HepG2 (cell line): Measurements from ENCODE around the gene GAD2. TPM values are rescaled to one million over a fixed set of nuclear protein-coding genes. Genes with fewer than 3 reads are reported as not detected.

Experiments
- ATAC-seq: fragments of 200-7000 bp; cut with Tn5 transposase; 3 replicates; pipeline ENCODE4 v1.9.1; 2020; ENCODE audit warnings: mild to moderate bottlenecking, moderate library complexity
- BruUV-seq: library from RNA; stranded (reverse); fragments of 400-500 nt; replicated peaks from 2 replicates; lab custom pipeline; 2021; lab: Mats Ljungman, UMichigan
- CTCF ChIA-PET: fragments of 300-600 bp; formaldehyde crosslinking; extraction: SDS; loops from one replicate; lab custom pipeline; 2021; ENCODE audit warnings: low total read pairs, inconsistent platforms, low intra/inter-chr PET ratio; lab: Yijun Ruan, JAX
- POLR2A ChIA-PET: fragments of 350-600 bp; sonication (Branson Sonifier 250); formaldehyde crosslinking; loops from one replicate; lab custom pipeline; 2020; ENCODE audit warnings: antibody characterized with exemption, inconsistent platforms; lab: Yijun Ruan, JAX
- DNase-seq: peaks from one replicate; pipeline ENCODE4 v3.0.0-alpha.2; 2015; ENCODE audit warnings: low spot score
- FAIRE-seq: peaks from 3 replicates; lab custom pipeline; 2011; peaks lifted over from hg19 to GRCh38; lab: Jason Lieb, UNC
- H2AFZ ChIP-seq: one replicate; pipeline ENCODE4 v1.6.1; 2011; ENCODE audit warnings: low read length, inconsistent platforms
- H3K27ac ChIP-seq: fragments of 300-600 bp; 3 replicates; pipeline ENCODE4 v1.8.0; 2011; ENCODE audit warnings: mixed run types, mild to moderate bottlenecking, mixed read lengths, low read length, inconsistent platforms; ENCODE audit not compliant: insufficient read depth; ENCODE audit errors: extremely low read length
- H3K27me3 ChIP-seq, 2 experiments: fragments of 200-600 bp in 1 of 2; 2 replicates in 1 of 2; 3 replicates in 1 of 2; pipeline versions ENCODE4 v1.6.0 to v1.8.0; 2011; ENCODE audit warnings: low read length in 2 of 2, mild to moderate bottlenecking in 2 of 2, moderate library complexity in 2 of 2, inconsistent platforms in 1 of 2; ENCODE audit not compliant: insufficient read depth in 2 of 2, control insufficient read depth in 1 of 2
- H3K36me3 ChIP-seq, 2 experiments: fragments of 200-600 bp in 1 of 2; replicated peaks in 1 of 2; 2 replicates in 1 of 2; 3 replicates in 1 of 2; pipeline versions ENCODE4 v1.5.1 to v1.8.0; 2011; ENCODE audit warnings: low read length in 2 of 2, inconsistent platforms in 1 of 2; ENCODE audit not compliant: insufficient read depth in 2 of 2, control insufficient read depth in 1 of 2
- H3K4me1 ChIP-seq: 2 replicates; pipeline ENCODE4 v1.5.1; 2012; ENCODE audit warnings: low read length, inconsistent platforms; ENCODE audit not compliant: insufficient read depth
- H3K4me2 ChIP-seq: 2 replicates; pipeline ENCODE4 v1.6.0; 2011; ENCODE audit warnings: low read depth, low read length, inconsistent platforms
- H3K4me3 ChIP-seq, 3 experiments: fragments of 200-600 bp in 1 of 3; sonication (generic), shearing (Covaris generic) in 1 of 3; replicated peaks in 1 of 3; 2 replicates each; pipeline ENCODE4 v1.5.1; 2011 to 2016; ENCODE audit warnings: low read length in 3 of 3, inconsistent platforms in 2 of 3, low read depth in 2 of 3, mild to moderate bottlenecking in 2 of 3, control low read depth in 1 of 3, mixed read lengths in 1 of 3; ENCODE audit not compliant: insufficient read depth in 1 of 3
- H3K79me2 ChIP-seq: one replicate; pipeline ENCODE4 v1.6.1; 2011; ENCODE audit warnings: low read length, inconsistent platforms; ENCODE audit not compliant: insufficient read depth
- H3K9ac ChIP-seq: 2 replicates; pipeline ENCODE4 v1.6.0; 2011; ENCODE audit warnings: mild to moderate bottlenecking, low read depth, low read length, inconsistent platforms; ENCODE audit not compliant: insufficient read depth
- H3K9me3 ChIP-seq: 2 replicates; pipeline ENCODE4 v1.5.1; 2012; ENCODE audit warnings: mild to moderate bottlenecking, low read length
- H4K20me1 ChIP-seq: 2 replicates; pipeline ENCODE4 v1.6.0; 2011; ENCODE audit warnings: inconsistent platforms, mild to moderate bottlenecking, low read length, moderate library complexity; ENCODE audit not compliant: insufficient read depth
- BCL3 ChIP-seq: sonication (generic); formaldehyde crosslinking; IDR thresholded peaks from 2 replicates; pipeline ENCODE4 v1.5.1; 2020; ENCODE audit warnings: mild to moderate bottlenecking, missing genetic modification reagents, moderate library complexity
- BCL6 ChIP-seq: IDR thresholded peaks from 2 replicates; pipeline ENCODE4 v1.6.1; 2016; ENCODE audit warnings: missing genetic modification reagents, missing compliant biosample characterization
- ELF1 ChIP-seq: sonication (generic); formaldehyde crosslinking; IDR thresholded peaks from 2 replicates; pipeline ENCODE4 v1.4.0; 2020; ENCODE audit warnings: missing genetic modification reagents
- ESRRA ChIP-seq: sonication (generic); formaldehyde crosslinking; IDR thresholded peaks from 2 replicates; pipeline ENCODE4 v1.5.1; 2020; ENCODE audit warnings: mild to moderate bottlenecking, low read depth, missing genetic modification reagents
- NFKB2 ChIP-seq: sonication (generic); formaldehyde crosslinking; IDR thresholded peaks from 2 replicates; pipeline ENCODE4 v1.4.0; 2020; ENCODE audit warnings: missing genetic modification reagents, borderline replicate concordance
- PHF21A ChIP-seq: sonication (generic); formaldehyde crosslinking; IDR thresholded peaks from 2 replicates; pipeline ENCODE4 v1.5.0; 2020; ENCODE audit warnings: mild to moderate bottlenecking, missing genetic modification reagents
- PHF8 ChIP-seq: sonication (generic); formaldehyde crosslinking; IDR thresholded peaks from 2 replicates; pipeline ENCODE4 v1.5.0; 2020; ENCODE audit warnings: missing genetic modification reagents
- RARG ChIP-seq: sonication (generic); formaldehyde crosslinking; IDR thresholded peaks from 2 replicates; pipeline ENCODE4 v1.4.0; 2020; ENCODE audit warnings: low read depth, mild to moderate bottlenecking, missing genetic modification reagents
- REPIN1 ChIP-seq: sonication (generic); formaldehyde crosslinking; IDR thresholded peaks from 2 replicates; pipeline ENCODE4 v1.8.0; 2022; ENCODE audit warnings: missing genetic modification reagents, low read depth, mild to moderate bottlenecking, borderline replicate concordance
- SRSF9 ChIP-seq: fragments of 200-400 bp; formaldehyde crosslinking; IDR thresholded peaks from 2 replicates; pipeline ENCODE4 v1.6.1; 2018; ENCODE audit warnings: borderline replicate concordance, mild to moderate bottlenecking, low read depth, low read length; ENCODE audit not compliant: insufficient read depth, poor library complexity, severe bottlenecking
- ZNF12 ChIP-seq: sonication (generic); formaldehyde crosslinking; IDR thresholded peaks from 2 replicates; pipeline ENCODE4 v1.5.0; 2020; ENCODE audit warnings: missing genetic modification reagents
- ZNF275 ChIP-seq: sonication (generic); formaldehyde crosslinking; IDR thresholded peaks from 2 replicates; pipeline ENCODE4 v1.8.0; 2022; ENCODE audit warnings: missing genetic modification reagents, mild to moderate bottlenecking, inconsistent platforms, borderline replicate concordance
- ZSCAN20 ChIP-seq: sonication (generic); formaldehyde crosslinking; IDR thresholded peaks from 2 replicates; pipeline ENCODE4 v1.4.0; 2020; ENCODE audit warnings: missing genetic modification reagents, mild to moderate bottlenecking, borderline replicate concordance
- WGBS: methylation state at CpG from one replicate; pipeline ENCODE4 v1.1.6; 2017; ENCODE audit warnings: low lambda C conversion rate; 5-methylcytosine and 5-hydroxymethylcytosine counted together
- in situ Hi-C: cut with HindIII; loops from 2 replicates; pipeline ENCODE4 v1.10.0; 2017; ENCODE audit warnings: low pct_unique_long_range_greater_than_20kb; ENCODE audit not compliant: extremely low pct_ligation_motif_present
- intact Hi-C: fragments of 100-400 bp; cut with micrococcal nuclease; formaldehyde crosslinking; loops from one replicate; pipeline ENCODE4 v1.10.0; 2022; ENCODE audit not compliant: unreplicated experiment
- polyA plus RNA-seq, 8 experiments: library from polyadenylated mRNA; depleted of rRNA in 3 of 8; stranded (reverse) in 7 of 8; unstranded in 1 of 8; fragments of >200 nt; fragmentation: Illumina TruSeq in 4 of 8; extraction: Trizol in 4 of 8; gene quantifications; 2 replicates each; pipeline versions ENCODE4 v1.2.1 to v1.2.3, GENCODE V29; 2011 to 2016; ENCODE audit warnings: low read depth in 4 of 8, missing spikeins in 1 of 8, mixed read lengths in 1 of 8; ENCODE audit not compliant: insufficient read depth in 1 of 8
- total RNA-seq, 5 experiments: library from RNA; depleted of rRNA; stranded (reverse); fragments of >200 nt; fragmentation: Illumina TruSeq; extraction: Trizol; gene quantifications; 2 replicates each; pipeline ENCODE4 v1.2.3, GENCODE V29; 2016; ENCODE audit warnings: low read depth in 1 of 5
- TF ChIP-seq, protein P1 (sequence below), 2 experiments: sonication (generic) in 1 of 2; formaldehyde crosslinking in 1 of 2; IDR thresholded peaks; 2 replicates each; pipeline versions ENCODE4 v1.6.1 to v1.9.0; 2014 to 2022; ENCODE audit warnings: antibody characterized with exemption in 1 of 2, borderline replicate concordance in 1 of 2, inconsistent platforms in 1 of 2, low read depth in 1 of 2, missing genetic modification reagents in 1 of 2

GAD2 gene
- total and polyA plus RNA-seq, 2 of the 13 experiments (the other 11 are each of a cell fraction or from before 2014, with no cell fraction given), result not detected

DNA sequence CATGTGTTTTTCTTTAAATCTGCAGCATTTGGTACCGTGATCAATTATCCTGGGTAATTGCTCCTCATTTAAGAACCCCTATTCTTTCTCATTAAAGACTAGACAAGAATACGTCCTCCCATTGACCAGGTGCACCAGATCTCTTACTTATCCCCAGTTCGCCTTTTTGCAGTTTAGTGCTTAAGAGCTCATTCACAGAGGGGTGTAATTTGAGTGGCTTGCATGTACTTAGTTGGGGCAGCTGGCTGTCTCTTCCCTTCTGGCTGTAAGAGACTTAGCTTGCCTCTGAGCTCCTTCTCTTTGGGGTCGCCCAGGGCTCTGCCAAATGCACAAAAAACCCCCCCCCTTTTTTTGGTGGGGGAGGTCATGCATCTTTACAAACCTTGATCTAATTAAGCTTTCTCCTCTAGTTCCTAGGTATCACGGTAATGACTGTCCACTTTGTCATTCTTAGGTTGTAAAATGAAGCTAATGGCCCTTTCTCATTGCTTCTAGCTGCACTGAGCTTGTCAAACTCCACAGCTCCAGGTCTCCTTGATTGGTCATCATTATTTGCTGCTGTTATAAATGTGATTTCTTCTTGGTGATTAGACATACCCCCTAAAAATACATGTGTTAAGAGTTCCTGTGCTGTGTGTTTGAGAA lies 26.3 kb downstream of the GAD2 start (continued):
- no peak for TF ChIP-seq REPIN1
- TF ChIP-seq NFKB2 (CRISPR knock-in tag), result no peak
- TF ChIP-seq PHF8 (CRISPR knock-in tag), result no peak
- TF ChIP-seq ESRRA (CRISPR knock-in tag), result no peak
- no peak for TF ChIP-seq SRSF9
- no peak for TF ChIP-seq RARG (CRISPR knock-in tag)
- no peak for TF ChIP-seq ZNF12 (CRISPR knock-in tag)
- TF ChIP-seq ZSCAN20 (CRISPR knock-in tag), result no peak

DNA sequence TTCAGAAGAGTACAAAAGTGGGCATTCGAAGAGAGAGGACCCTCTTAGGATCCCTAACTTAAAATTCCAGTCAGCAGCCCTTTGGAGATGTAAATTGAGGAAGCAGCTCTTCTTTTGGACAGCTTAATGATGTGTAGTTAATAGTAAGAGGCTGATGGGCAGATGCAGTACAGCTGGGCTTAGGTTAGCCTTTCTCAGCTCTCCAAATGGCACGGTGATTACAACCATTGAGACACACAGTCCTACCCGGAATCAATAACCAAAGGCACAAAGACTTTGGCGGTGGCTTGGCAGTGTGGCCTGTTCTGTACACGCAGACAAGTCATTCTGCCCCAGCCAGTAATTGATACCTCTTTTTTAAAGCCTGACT lies 26.8 kb downstream of the GAD2 start:
- no peaks in the 10 kb centered on the region for H3K36me3 ChIP-seq
- DNase-seq (no peak), FAIRE-seq (no peak), ATAC-seq (no peak)
- in situ Hi-C loops (no loop called here), intact Hi-C loops (no loop called here)
- no peak overlapping the region for H3K27ac ChIP-seq
- H3K4me2 ChIP-seq, result no peak overlapping the region
- WGBS, result 27% methylated on average over 5 of the region's 5 CpGs
- no peaks in the 10 kb centered on the region for H3K4me1 ChIP-seq
- H3K9ac ChIP-seq, result no peak overlapping the region
- no peak overlapping the region for H2AFZ ChIP-seq
- H3K27me3 ChIP-seq, result peaks cover 0 to 11% of the 10 kb centered on the region in 2 experiments; a peak in 1 of 5 replicates
- ChIA-PET CTCF (no interaction called here), POLR2A (no interaction called here)
- H3K9me3 ChIP-seq, result no peaks in the 10 kb centered on the region
- H3K4me3 ChIP-seq, result no peak overlapping the region
- H4K20me1 ChIP-seq, result no peaks in the 10 kb centered on the region
- H3K79me2 ChIP-seq, result no peaks in the 10 kb centered on the region
- BruUV-seq, result no TSS peak
- no peak for TF ChIP-seq ELF1 (CRISPR knock-in tag)
- no peak for TF ChIP-seq BCL3 (CRISPR knock-in tag)
- no peak for TF ChIP-seq ZNF275 (CRISPR knock-in tag)
- no peak for TF ChIP-seq BCL6 (CRISPR knock-in tag)
- TF ChIP-seq, protein P1, sequence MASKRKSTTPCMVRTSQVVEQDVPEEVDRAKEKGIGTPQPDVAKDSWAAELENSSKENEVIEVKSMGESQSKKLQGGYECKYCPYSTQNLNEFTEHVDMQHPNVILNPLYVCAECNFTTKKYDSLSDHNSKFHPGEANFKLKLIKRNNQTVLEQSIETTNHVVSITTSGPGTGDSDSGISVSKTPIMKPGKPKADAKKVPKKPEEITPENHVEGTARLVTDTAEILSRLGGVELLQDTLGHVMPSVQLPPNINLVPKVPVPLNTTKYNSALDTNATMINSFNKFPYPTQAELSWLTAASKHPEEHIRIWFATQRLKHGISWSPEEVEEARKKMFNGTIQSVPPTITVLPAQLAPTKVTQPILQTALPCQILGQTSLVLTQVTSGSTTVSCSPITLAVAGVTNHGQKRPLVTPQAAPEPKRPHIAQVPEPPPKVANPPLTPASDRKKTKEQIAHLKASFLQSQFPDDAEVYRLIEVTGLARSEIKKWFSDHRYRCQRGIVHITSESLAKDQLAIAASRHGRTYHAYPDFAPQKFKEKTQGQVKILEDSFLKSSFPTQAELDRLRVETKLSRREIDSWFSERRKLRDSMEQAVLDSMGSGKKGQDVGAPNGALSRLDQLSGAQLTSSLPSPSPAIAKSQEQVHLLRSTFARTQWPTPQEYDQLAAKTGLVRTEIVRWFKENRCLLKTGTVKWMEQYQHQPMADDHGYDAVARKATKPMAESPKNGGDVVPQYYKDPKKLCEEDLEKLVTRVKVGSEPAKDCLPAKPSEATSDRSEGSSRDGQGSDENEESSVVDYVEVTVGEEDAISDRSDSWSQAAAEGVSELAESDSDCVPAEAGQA (IDR thresholded peaks at IDR 0.05; ENCODE audit: low read depth), result no peak
- TF ChIP-seq, protein P1 (CRISPR knock-in tag; IDR thresholded peaks at IDR 0.05; ENCODE audit: borderline replicate concordance), result no peak
- TF ChIP-seq PHF21A (CRISPR knock-in tag), result no peak
